Lower leg skin (tissue), 3 donors: ENCODE data around the gene ATF7.

Source experiments
- POLR2A ChIP-seq, 2 donors: fragments of 450-650 bp; IDR thresholded peaks; one replicate each; pipeline ENCODE4 v1.6.1; 2016 to 2017; ENCODE audit warnings: antibody characterized with exemption in 2 of 2, mild to moderate bottlenecking in 1 of 2, moderate library complexity in 1 of 2
- TF ChIP-seq, protein P1 (sequence below), 3 donors: fragments of 450-650 bp; IDR thresholded peaks; one replicate each; pipeline ENCODE4 v1.5.1; 2016; ENCODE audit warnings: antibody characterized with exemption in 3 of 3, mild to moderate bottlenecking in 3 of 3, moderate library complexity in 2 of 3

GRCh38 chr12:53508534-53509170 lies 117.5 kb downstream of the ATF7 start:
- TF ChIP-seq, protein P1, sequence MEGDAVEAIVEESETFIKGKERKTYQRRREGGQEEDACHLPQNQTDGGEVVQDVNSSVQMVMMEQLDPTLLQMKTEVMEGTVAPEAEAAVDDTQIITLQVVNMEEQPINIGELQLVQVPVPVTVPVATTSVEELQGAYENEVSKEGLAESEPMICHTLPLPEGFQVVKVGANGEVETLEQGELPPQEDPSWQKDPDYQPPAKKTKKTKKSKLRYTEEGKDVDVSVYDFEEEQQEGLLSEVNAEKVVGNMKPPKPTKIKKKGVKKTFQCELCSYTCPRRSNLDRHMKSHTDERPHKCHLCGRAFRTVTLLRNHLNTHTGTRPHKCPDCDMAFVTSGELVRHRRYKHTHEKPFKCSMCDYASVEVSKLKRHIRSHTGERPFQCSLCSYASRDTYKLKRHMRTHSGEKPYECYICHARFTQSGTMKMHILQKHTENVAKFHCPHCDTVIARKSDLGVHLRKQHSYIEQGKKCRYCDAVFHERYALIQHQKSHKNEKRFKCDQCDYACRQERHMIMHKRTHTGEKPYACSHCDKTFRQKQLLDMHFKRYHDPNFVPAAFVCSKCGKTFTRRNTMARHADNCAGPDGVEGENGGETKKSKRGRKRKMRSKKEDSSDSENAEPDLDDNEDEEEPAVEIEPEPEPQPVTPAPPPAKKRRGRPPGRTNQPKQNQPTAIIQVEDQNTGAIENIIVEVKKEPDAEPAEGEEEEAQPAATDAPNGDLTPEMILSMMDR (IDR thresholded peaks at IDR 0.05) = peak in 1 of 3 donors; percentile 87
- no peak for TF ChIP-seq POLR2A (IDR thresholded peaks at IDR 0.05)
